Smooth muscle cell of the brain vasculature (primary cell): ENCODE data around the gene CNOT10.
"Not testable (repeated sequence)": the region's sequence is repeated elsewhere in the genome, so short reads cannot be mapped to it uniquely, and the experiment has no call there.

ENCODE experiments used
- DNase-seq: peaks from one replicate; pipeline ENCODE4 v3.0.0-alpha.2; 2012; ENCODE audit warnings: low read depth, low spot score

The CNOT10 gene

GRCh38 chr3:32686713-32687112, 1.7 kb downstream of the CNOT10 start:
- no peak for DNase-seq

- DNase-seq = no peak
These were observed 6.9 kb downstream of the CNOT10 start for GRCh38 chr3:32691847-32692246.

- no peak for DNase-seq
These were observed 11.5 kb downstream of the CNOT10 start for GRCh38 chr3:32696523-32696922.

- DNase-seq = no peak
These were observed 13.5 kb downstream of the CNOT10 start for GRCh38 chr3:32698506-32698905.

- no peak for DNase-seq
These were observed 14.4 kb downstream of the CNOT10 start for GRCh38 chr3:32699429-32699828.

- no peak for DNase-seq
These were observed 15.3 kb downstream of the CNOT10 start for GRCh38 chr3:32700244-32700643.

- no peak for DNase-seq
These were observed 18.5 kb downstream of the CNOT10 start for GRCh38 chr3:32703491-32703972.

GRCh38 chr3:32705232-32705631, 20.2 kb downstream of the CNOT10 start:
- no peak for DNase-seq

- DNase-seq = no peak
These were observed 21.5 kb downstream of the CNOT10 start for GRCh38 chr3:32706348-32707025.

- DNase-seq = no peak
These were observed 22.0 kb downstream of the CNOT10 start for GRCh38 chr3:32707026-32707370.

- DNase-seq = no peak
These were observed 23.8 kb downstream of the CNOT10 start for GRCh38 chr3:32708672-32709283.

- no peak for DNase-seq
These were observed 24.4 kb downstream of the CNOT10 start for GRCh38 chr3:32709346-32709745.

- no peak for DNase-seq
These were observed 27.6 kb downstream of the CNOT10 start for GRCh38 chr3:32712506-32713055.

GRCh38 chr3:32713181-32713580, 28.2 kb downstream of the CNOT10 start:
- DNase-seq = no peak

GRCh38 chr3:32719335-32719734, 34.3 kb downstream of the CNOT10 start:
- no peak for DNase-seq

- no peak for DNase-seq
These were observed 34.9 kb downstream of the CNOT10 start for GRCh38 chr3:32719931-32720330.

GRCh38 chr3:32725721-32726120, 40.7 kb downstream of the CNOT10 start:
- DNase-seq = no peak

GRCh38 chr3:32733631-32734229, 48.7 kb downstream of the CNOT10 start:
- DNase-seq = peak; percentile 7

- no peak for DNase-seq
These were observed 49.8 kb downstream of the CNOT10 start for GRCh38 chr3:32734756-32735155.

GRCh38 chr3:32743470-32743869, 58.5 kb downstream of the CNOT10 start:
- DNase-seq = not testable (repeated sequence)

GRCh38 chr3:32743934-32744333, 58.9 kb downstream of the CNOT10 start:
- DNase-seq = no peak

GRCh38 chr3:32751377-32751776, 66.4 kb downstream of the CNOT10 start:
- DNase-seq = no peak

- DNase-seq = no peak
These were observed 70.8 kb downstream of the CNOT10 start for GRCh38 chr3:32755761-32756160.
